Progenitor cell of endocrine pancreas (in vitro differentiated cells): Measurements from ENCODE around the gene GDA. TPM values are rescaled to one million over a fixed set of nuclear protein-coding genes. Genes with fewer than 3 reads are reported as not detected.

Experiments used
- DNase-seq: peaks from one replicate; pipeline ENCODE4 v3.0.0; 2021; ENCODE audit warnings: low spot score; ENCODE audit not compliant: unreplicated experiment
- H3K27ac Mint-ChIP-seq: 2 replicates; pipeline ENCODE4 v1.8.0; 2021; ENCODE audit warnings: mild to moderate bottlenecking, moderate library complexity, mixed read lengths
- H3K27me3 Mint-ChIP-seq: 2 replicates; pipeline ENCODE4 v1.8.0; 2021; ENCODE audit warnings: mixed read lengths
- H3K36me3 Mint-ChIP-seq: 2 replicates; pipeline ENCODE4 v1.8.0; 2022; ENCODE audit warnings: mixed read lengths; ENCODE audit not compliant: insufficient read depth
- H3K4me1 Mint-ChIP-seq: 2 replicates; pipeline ENCODE4 v1.8.0; 2021; ENCODE audit warnings: low read depth, mixed read lengths
- H3K4me3 Mint-ChIP-seq: 2 replicates; pipeline ENCODE4 v1.8.0; 2021; ENCODE audit warnings: low read depth, mild to moderate bottlenecking, moderate library complexity, mixed read lengths
- H3K9me3 Mint-ChIP-seq: 2 replicates; pipeline ENCODE4 v1.8.0; 2021; ENCODE audit warnings: low read depth, mixed read lengths
- CTCF ChIP-seq: fragments of 200-600 bp; sonication (generic); IDR thresholded peaks from one replicate; pipeline ENCODE4 v1.5.0; 2021; ENCODE audit warnings: antibody characterized with exemption, mild to moderate bottlenecking; ENCODE audit not compliant: unreplicated experiment
- total RNA-seq: library from RNA; stranded (reverse); gene quantifications from 2 replicates; pipeline ENCODE4 v1.2.1, GENCODE V29; 2021

GDA gene
- total RNA-seq, 1 donor from 2014 or later = 5.5 TPM

GRCh38 chr9:72228282-72228681 is 79.0 kb downstream of the GDA start:
- TF ChIP-seq CTCF = no peak
- Mint-ChIP-seq H3K36me3 (no peaks in the 10 kb centered on the region), H3K9me3 (no peaks in the 10 kb centered on the region), H3K4me1 (no peaks in the 10 kb centered on the region), H3K27me3 (no peaks in the 10 kb centered on the region), H3K4me3 (no peak overlapping the region), H3K27ac (no peak overlapping the region)
- DNase-seq = no peak

GRCh38 chr9:72232778-72233177 is 83.5 kb downstream of the GDA start:
- no peaks in the 10 kb centered on the region for H3K27me3 Mint-ChIP-seq
- no peaks in the 10 kb centered on the region for H3K9me3 Mint-ChIP-seq
- no peak for TF ChIP-seq CTCF
- H3K36me3 Mint-ChIP-seq = no peaks in the 10 kb centered on the region
- no peak for DNase-seq
- H3K4me1 Mint-ChIP-seq = no peaks in the 10 kb centered on the region
- H3K4me3 Mint-ChIP-seq = no peak overlapping the region
- no peak overlapping the region for H3K27ac Mint-ChIP-seq

- TF ChIP-seq CTCF = no peak
- H3K36me3 Mint-ChIP-seq = no peaks in the 10 kb centered on the region
- H3K9me3 Mint-ChIP-seq = no peaks in the 10 kb centered on the region
- no peak overlapping the region for H3K27ac Mint-ChIP-seq
- no peaks in the 10 kb centered on the region for H3K27me3 Mint-ChIP-seq
- no peak overlapping the region for H3K4me3 Mint-ChIP-seq
- DNase-seq = no peak
- H3K4me1 Mint-ChIP-seq = no peaks in the 10 kb centered on the region
These were observed 98.3 kb downstream of the GDA start for GRCh38 chr9:72247549-72247948.

- Mint-ChIP-seq H3K36me3 (no peaks in the 10 kb centered on the region), H3K27ac (no peak overlapping the region), H3K4me3 (no peak overlapping the region), H3K9me3 (no peaks in the 10 kb centered on the region), H3K4me1 (no peaks in the 10 kb centered on the region), H3K27me3 (no peaks in the 10 kb centered on the region)
- no peak for DNase-seq
- no peak for TF ChIP-seq CTCF
These were observed 102.3 kb downstream of the GDA start for GRCh38 chr9:72251589-72251988.

- no peak for DNase-seq
- no peak overlapping the region for H3K27ac Mint-ChIP-seq
- H3K36me3 Mint-ChIP-seq = no peaks in the 10 kb centered on the region
- H3K4me3 Mint-ChIP-seq = no peak overlapping the region
- no peaks in the 10 kb centered on the region for H3K27me3 Mint-ChIP-seq
- H3K4me1 Mint-ChIP-seq = no peaks in the 10 kb centered on the region
- no peak for TF ChIP-seq CTCF
- no peaks in the 10 kb centered on the region for H3K9me3 Mint-ChIP-seq
These were observed 105.8 kb downstream of the GDA start for GRCh38 chr9:72254901-72255545.
